GM12872 (cell line): ENCODE results near the gene COL25A1.

ENCODE experiments used
- CTCF ChIP-seq: IDR thresholded peaks from 3 replicates; pipeline ENCODE4 v1.5.1; 2011; ENCODE audit warnings: low read depth, mild to moderate bottlenecking, low read length, moderate library complexity; ENCODE audit not compliant: insufficient read depth

COL25A1 gene

GRCh38 chr4:109037026-109037425, 265.4 kb downstream of the COL25A1 start:
- no peak for TF ChIP-seq CTCF

GRCh38 chr4:109033993-109034392, 268.5 kb downstream of the COL25A1 start:
- no peak for TF ChIP-seq CTCF

GRCh38 chr4:109032671-109033070, 269.8 kb downstream of the COL25A1 start:
- no peak for TF ChIP-seq CTCF

- no peak for TF ChIP-seq CTCF
Measured at GRCh38 chr4:109029987-109030386, 272.5 kb downstream of the COL25A1 start.

GRCh38 chr4:109027016-109027500, 275.4 kb downstream of the COL25A1 start:
- no peak for TF ChIP-seq CTCF

- TF ChIP-seq CTCF = no peak
Measured at GRCh38 chr4:109026588-109026987, 275.9 kb downstream of the COL25A1 start.

- TF ChIP-seq CTCF = no peak
Measured at GRCh38 chr4:109025471-109026076, 276.9 kb downstream of the COL25A1 start.

GRCh38 chr4:109022961-109023360, 279.5 kb downstream of the COL25A1 start:
- TF ChIP-seq CTCF = no peak
